Mucosa of descending colon (tissue), 3 donors: ENCODE measurements around the gene PDE6A. TPM values are rescaled to one million over a fixed set of nuclear protein-coding genes. Genes with fewer than 3 reads are reported as not detected.

Experiments
- ATAC-seq: fragments of 200-7000 bp; cut with Tn5 transposase; one replicate; pipeline ENCODE4 v1.9.1; 2020; ENCODE audit warnings: mild to moderate bottlenecking, moderate library complexity
- DNase-seq, 3 donors: peaks; one replicate each; pipeline ENCODE4 v3.0.0-alpha.2; 2020
- H3K36me3 ChIP-seq: fragments of 200-600 bp; one replicate; pipeline ENCODE4 v1.8.0; 2021; ENCODE audit warnings: low read depth, mild to moderate bottlenecking
- H3K4me1 ChIP-seq: fragments of 200-600 bp; one replicate; pipeline ENCODE4 v1.8.0; 2021; ENCODE audit warnings: low read depth, mild to moderate bottlenecking
- H3K4me3 ChIP-seq: fragments of 200-600 bp; one replicate; pipeline ENCODE4 v1.8.0; 2021; ENCODE audit warnings: mild to moderate bottlenecking
- H3K9me3 ChIP-seq: fragments of 200-600 bp; one replicate; pipeline ENCODE4 v1.8.0; 2021; ENCODE audit warnings: mild to moderate bottlenecking
- intact Hi-C, 2 donors: fragments of 100-400 bp; cut with DNase I in 1 of 2; cut with micrococcal nuclease in 1 of 2; formaldehyde crosslinking; loops; one replicate each; pipeline versions ENCODE4 v1.11.0 to v1.11.1; 2022; cut with DNase I, micrococcal nuclease
- total RNA-seq, 3 donors: library from RNA; stranded (reverse); fragmentation: NEBNext Ultra II Directional in 2 of 3; extraction: Animal tissue kit (Norgen Biotek cat#: 25700) in 2 of 3; gene quantifications; one replicate each; pipeline versions ENCODE4 v1.2.1 to v1.2.4, GENCODE V29; 2021 to 2023
- TF ChIP-seq, protein P1 (sequence below): fragments of 200-600 bp; IDR thresholded peaks from one replicate; pipeline ENCODE4 v1.8.0; 2022; ENCODE audit warnings: antibody characterized with exemption, mild to moderate bottlenecking
- donor health status: DM: no; HTN: no; CAD: no; lungs with moderate emphysema.
- donor health status: DM: no; HTN: no; CAD: no.
- donor health status: DM: no; HTN: yes; CAD: no.

Gene PDE6A
- total RNA-seq, 3 donors from 2014 or later: 1.6 to 7.3 (median 3.4) TPM

DNA sequence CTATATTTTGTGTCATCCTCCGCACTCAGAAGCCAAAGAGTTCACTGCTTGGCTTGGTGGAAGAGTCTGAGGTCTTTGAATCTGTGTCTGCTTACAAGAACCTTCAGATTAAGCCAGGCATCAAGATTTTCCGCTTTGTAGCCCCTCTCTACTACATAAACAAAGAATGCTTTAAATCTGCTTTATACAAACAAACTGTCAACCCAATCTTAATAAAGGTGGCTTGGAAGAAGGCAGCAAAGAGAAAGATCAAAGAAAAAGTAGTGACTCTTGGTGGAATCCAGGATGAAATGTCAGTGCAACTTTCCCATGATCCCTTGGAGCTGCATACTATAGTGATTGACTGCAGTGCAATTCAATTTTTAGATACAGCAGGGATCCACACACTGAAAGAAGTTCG, 36.6 kb upstream of the PDE6A start:
- intact Hi-C loops: loop anchor here in 1 of 2 donors (10.0 kb wide), 1 partner anchor 346 kb away; no protein-coding TSS in a partner anchor
- TF ChIP-seq, protein P1, sequence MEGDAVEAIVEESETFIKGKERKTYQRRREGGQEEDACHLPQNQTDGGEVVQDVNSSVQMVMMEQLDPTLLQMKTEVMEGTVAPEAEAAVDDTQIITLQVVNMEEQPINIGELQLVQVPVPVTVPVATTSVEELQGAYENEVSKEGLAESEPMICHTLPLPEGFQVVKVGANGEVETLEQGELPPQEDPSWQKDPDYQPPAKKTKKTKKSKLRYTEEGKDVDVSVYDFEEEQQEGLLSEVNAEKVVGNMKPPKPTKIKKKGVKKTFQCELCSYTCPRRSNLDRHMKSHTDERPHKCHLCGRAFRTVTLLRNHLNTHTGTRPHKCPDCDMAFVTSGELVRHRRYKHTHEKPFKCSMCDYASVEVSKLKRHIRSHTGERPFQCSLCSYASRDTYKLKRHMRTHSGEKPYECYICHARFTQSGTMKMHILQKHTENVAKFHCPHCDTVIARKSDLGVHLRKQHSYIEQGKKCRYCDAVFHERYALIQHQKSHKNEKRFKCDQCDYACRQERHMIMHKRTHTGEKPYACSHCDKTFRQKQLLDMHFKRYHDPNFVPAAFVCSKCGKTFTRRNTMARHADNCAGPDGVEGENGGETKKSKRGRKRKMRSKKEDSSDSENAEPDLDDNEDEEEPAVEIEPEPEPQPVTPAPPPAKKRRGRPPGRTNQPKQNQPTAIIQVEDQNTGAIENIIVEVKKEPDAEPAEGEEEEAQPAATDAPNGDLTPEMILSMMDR: no peak

DNA sequence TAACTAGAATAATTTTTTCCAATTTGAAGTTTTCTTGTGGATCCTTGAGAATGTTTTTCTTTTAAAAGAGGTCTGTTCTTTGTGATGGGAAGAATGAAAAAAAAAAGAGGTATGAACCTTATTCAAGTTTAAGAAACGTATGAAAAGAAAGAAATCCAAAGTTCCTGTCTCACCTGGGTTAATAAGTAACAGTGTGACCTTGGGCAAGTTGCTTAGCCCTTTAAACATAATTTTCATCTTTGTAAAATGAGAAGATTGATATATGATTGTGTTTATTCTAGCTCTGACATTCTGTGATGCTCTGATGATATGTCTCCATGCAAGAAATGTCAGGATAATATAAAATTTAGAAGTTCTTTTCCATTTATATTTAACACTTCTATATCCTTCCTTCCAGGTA, 35.3 kb upstream of the PDE6A start:
- intact Hi-C loops: loop anchor here in 1 of 2 donors (10.0 kb wide), 1 partner anchor 345 kb away; no protein-coding TSS in a partner anchor
- Histone ChIP-seq H3K4me1 (no peaks in the 10 kb centered on the region), H3K36me3 (no peaks in the 10 kb centered on the region), H3K4me3 (no peak overlapping the region), H3K9me3 (no peaks in the 10 kb centered on the region)
- TF ChIP-seq, protein P1: no peak
- no peak for DNase-seq
- ATAC-seq: peak; percentile 31

More for the DNA sequence above, 36.6 kb upstream of the PDE6A start:
- ATAC-seq (no peak), DNase-seq (no peak)
- Histone ChIP-seq H3K36me3 (no peaks in the 10 kb centered on the region), H3K4me1 (no peaks in the 10 kb centered on the region), H3K4me3 (no peak overlapping the region), H3K9me3 (no peaks in the 10 kb centered on the region)

DNA sequence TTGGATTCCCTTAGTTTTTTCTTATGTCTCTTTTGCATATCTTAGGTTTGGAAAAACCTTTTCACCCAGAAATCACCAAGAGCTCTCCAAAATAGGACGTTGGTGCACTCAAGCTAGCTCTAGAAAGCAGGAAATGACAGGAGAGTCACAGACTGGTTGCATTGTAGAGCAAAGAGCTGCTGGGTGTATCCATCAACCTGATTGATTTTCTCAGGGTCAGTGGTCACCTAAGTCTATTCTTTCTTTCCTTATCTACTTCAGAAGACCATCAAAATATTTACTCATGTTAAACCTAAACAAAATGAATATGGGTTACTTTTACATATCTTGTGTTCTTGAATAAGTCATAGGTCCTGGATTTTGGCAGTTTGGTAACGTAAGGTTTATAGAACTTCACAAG, 30.8 kb upstream of the PDE6A start:
- H3K4me3 ChIP-seq: no peak overlapping the region
- ATAC-seq: no peak
- TF ChIP-seq, protein P1: no peak

DNA sequence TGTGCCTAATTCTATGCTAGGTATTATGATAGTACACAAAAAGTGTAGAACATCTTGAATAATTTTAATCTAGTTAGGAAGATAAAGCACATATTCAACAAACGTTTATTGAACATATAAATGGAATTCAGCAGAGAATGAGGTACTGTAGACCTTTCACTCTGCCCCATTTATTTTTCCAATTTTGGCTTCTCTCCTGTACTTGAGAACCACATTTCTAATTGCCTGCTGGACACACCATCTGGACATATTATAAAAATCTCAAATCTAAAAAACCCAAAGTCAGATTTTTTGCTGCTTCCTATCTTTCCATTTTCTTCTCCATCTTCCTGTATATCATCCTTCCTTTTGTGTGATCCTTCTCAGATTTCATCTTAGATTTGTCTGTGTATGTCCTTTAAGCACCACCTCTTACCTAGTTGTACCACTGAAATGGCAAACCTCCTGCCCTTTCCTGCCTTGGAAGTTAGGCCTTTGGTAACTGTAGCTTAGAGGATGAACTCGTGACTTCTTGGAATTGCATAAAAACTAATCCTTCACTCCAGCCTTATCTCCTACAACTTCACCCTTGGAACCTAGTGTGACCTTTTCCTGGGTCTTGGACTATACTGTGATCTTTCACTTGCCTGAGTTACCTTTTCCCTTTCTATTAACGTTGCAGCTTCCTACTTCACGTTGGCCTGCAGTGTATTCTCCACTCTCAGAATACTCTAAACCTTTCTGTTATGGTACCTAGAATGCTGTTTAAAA, 24.8 kb upstream of the PDE6A start:
- peaks cover 6% of the 10 kb centered on the region for H3K4me1 ChIP-seq
- intact Hi-C loops: no loop called here
- DNase-seq: no peak
- no peaks in the 10 kb centered on the region for H3K36me3 ChIP-seq
- ATAC-seq: no peak
- TF ChIP-seq, protein P1: no peak
- H3K9me3 ChIP-seq: no peaks in the 10 kb centered on the region
- H3K4me3 ChIP-seq: no peak overlapping the region

More for the DNA sequence above, 30.8 kb upstream of the PDE6A start:
- no peaks in the 10 kb centered on the region for H3K4me1 ChIP-seq
- no peak for DNase-seq
- no peaks in the 10 kb centered on the region for H3K9me3 ChIP-seq
- no peaks in the 10 kb centered on the region for H3K36me3 ChIP-seq
- intact Hi-C loops: no loop called here

DNA sequence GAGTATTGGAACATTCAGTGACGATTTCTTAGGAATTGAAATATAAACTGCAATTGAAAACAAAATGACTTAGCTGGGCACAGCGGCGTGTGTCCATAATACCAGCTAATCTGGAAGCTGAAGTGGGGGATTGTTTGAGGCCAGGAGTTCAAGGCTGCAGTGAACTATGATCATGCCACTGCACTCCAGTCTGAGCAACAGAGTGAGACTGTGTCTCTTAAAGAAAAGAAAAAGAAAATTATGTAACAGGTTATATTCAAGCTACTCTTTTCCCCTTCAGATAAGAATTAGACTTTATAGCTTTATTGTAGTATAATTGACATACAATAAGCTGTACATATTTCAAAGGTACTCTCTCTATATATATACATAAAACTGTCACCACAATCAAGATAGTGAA, 22.4 kb upstream of the PDE6A start:
- intact Hi-C loops: no loop called here
- peaks cover 6% of the 10 kb centered on the region for H3K4me1 ChIP-seq
- H3K36me3 ChIP-seq: no peaks in the 10 kb centered on the region
- H3K4me3 ChIP-seq: no peak overlapping the region
- DNase-seq (no peak), ATAC-seq (peak; percentile 83)
- H3K9me3 ChIP-seq: no peaks in the 10 kb centered on the region
- TF ChIP-seq, protein P1: no peak
